A673 (cell line): ENCODE measurements around the gene CAMK1D.

Source experiments
- EZH2 ChIP-seq: fragments of 200-600 bp; sonication (generic); IDR thresholded peaks from 2 replicates; pipeline ENCODE4 v1.6.1; 2017; ENCODE audit warnings: borderline replicate concordance, low read depth, mild to moderate bottlenecking, mixed read lengths, antibody characterized with exemption, low read length; ENCODE audit not compliant: poor library complexity, severe bottlenecking
- TF ChIP-seq, protein P1 (sequence below): fragments of 300-800, 200-600 bp; sonication (generic); conservative IDR thresholded peaks from 2 replicates; pipeline ENCODE4 v1.5.1; 2017; ENCODE audit warnings: low read depth, mild to moderate bottlenecking, antibody characterized with exemption, low read length, moderate library complexity, mixed read lengths

GRCh38 chr10:12350167-12350872 lies 973 bp downstream of the CAMK1D start:
- TF ChIP-seq, protein P1, sequence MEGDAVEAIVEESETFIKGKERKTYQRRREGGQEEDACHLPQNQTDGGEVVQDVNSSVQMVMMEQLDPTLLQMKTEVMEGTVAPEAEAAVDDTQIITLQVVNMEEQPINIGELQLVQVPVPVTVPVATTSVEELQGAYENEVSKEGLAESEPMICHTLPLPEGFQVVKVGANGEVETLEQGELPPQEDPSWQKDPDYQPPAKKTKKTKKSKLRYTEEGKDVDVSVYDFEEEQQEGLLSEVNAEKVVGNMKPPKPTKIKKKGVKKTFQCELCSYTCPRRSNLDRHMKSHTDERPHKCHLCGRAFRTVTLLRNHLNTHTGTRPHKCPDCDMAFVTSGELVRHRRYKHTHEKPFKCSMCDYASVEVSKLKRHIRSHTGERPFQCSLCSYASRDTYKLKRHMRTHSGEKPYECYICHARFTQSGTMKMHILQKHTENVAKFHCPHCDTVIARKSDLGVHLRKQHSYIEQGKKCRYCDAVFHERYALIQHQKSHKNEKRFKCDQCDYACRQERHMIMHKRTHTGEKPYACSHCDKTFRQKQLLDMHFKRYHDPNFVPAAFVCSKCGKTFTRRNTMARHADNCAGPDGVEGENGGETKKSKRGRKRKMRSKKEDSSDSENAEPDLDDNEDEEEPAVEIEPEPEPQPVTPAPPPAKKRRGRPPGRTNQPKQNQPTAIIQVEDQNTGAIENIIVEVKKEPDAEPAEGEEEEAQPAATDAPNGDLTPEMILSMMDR, result no peak
- no peak for TF ChIP-seq EZH2
